Keratinocyte (primary cell): ENCODE data around the gene MEIS2. TPM values are rescaled to one million over a fixed set of nuclear protein-coding genes. Genes with fewer than 3 reads are reported as not detected.

Experiments
- DNase-seq: peaks from one replicate; pipeline ENCODE4 v3.0.0-alpha.2; 2011; ENCODE audit warnings: low read depth, missing footprints, low spot score
- FAIRE-seq: peaks from 2 replicates; lab custom pipeline; 2011; peaks lifted over from hg19 to GRCh38; lab: Jason Lieb, UNC
- H2AFZ ChIP-seq: 2 replicates; pipeline ENCODE4 v1.6.0; 2012; ENCODE audit warnings: low read length, control low read depth, inconsistent platforms; ENCODE audit not compliant: control insufficient read depth
- H3K27ac ChIP-seq: 2 replicates; pipeline ENCODE4 v1.5.1; 2011; ENCODE audit warnings: low read length; ENCODE audit not compliant: control insufficient read depth, insufficient read depth
- H3K27me3 ChIP-seq: 3 replicates; pipeline ENCODE4 v1.6.0; 2011; ENCODE audit warnings: low read length; ENCODE audit not compliant: control insufficient read depth, insufficient read depth; ENCODE audit errors: extremely low read depth
- H3K36me3 ChIP-seq, 2 experiments: 2 replicates in 1 of 2; 3 replicates in 1 of 2; pipeline ENCODE4 v1.5.1; 2011; ENCODE audit warnings: low read length in 2 of 2, mild to moderate bottlenecking in 1 of 2; ENCODE audit not compliant: control insufficient read depth in 2 of 2, insufficient read depth in 2 of 2; ENCODE audit errors: extremely low read depth in 1 of 2
- H3K4me1 ChIP-seq: 3 replicates; pipeline ENCODE4 v1.5.1; 2011; ENCODE audit warnings: low read length; ENCODE audit not compliant: control insufficient read depth, insufficient read depth; ENCODE audit errors: extremely low read depth
- H3K4me2 ChIP-seq: 3 replicates; pipeline ENCODE4 v1.6.0; 2011; ENCODE audit warnings: low read depth, low read length; ENCODE audit not compliant: control insufficient read depth, insufficient read depth; ENCODE audit errors: extremely low read depth
- H3K4me3 ChIP-seq, 3 experiments: fragments of 200-600 bp in 1 of 3; sonication (generic) in 1 of 3; 2 replicates in 2 of 3; 3 replicates in 1 of 3; pipeline ENCODE4 v1.5.1; 2011 to 2016; ENCODE audit warnings: low read length in 3 of 3, mild to moderate bottlenecking in 3 of 3, control low read depth in 2 of 3, inconsistent platforms in 1 of 3, low read depth in 1 of 3, mixed read lengths in 1 of 3, mixed run types in 1 of 3, moderate library complexity in 1 of 3; ENCODE audit not compliant: control insufficient read depth in 2 of 3, insufficient read depth in 2 of 3; ENCODE audit errors: extremely low read depth in 1 of 3
- H3K79me2 ChIP-seq: 2 replicates; pipeline ENCODE4 v1.6.0; 2012; ENCODE audit warnings: low read length; ENCODE audit not compliant: control insufficient read depth, insufficient read depth
- H3K9ac ChIP-seq: 3 replicates; pipeline ENCODE4 v1.6.0; 2011; ENCODE audit warnings: low read length; ENCODE audit not compliant: control insufficient read depth, insufficient read depth; ENCODE audit errors: extremely low read depth
- H3K9me1 ChIP-seq: 3 replicates; pipeline ENCODE4 v1.6.0; 2011; ENCODE audit warnings: low read length; ENCODE audit not compliant: control insufficient read depth, insufficient read depth; ENCODE audit errors: extremely low read depth
- H3K9me3 ChIP-seq: 2 replicates; pipeline ENCODE4 v1.5.1; 2012; ENCODE audit warnings: low read depth, low read length; ENCODE audit not compliant: control insufficient read depth
- H4K20me1 ChIP-seq: 3 replicates; pipeline ENCODE4 v1.6.0; 2011; ENCODE audit warnings: low read length; ENCODE audit not compliant: control insufficient read depth, insufficient read depth; ENCODE audit errors: extremely low read depth
- EZH2 ChIP-seq: IDR thresholded peaks from one replicate; pipeline ENCODE4 v1.6.1; 2012; ENCODE audit warnings: inconsistent platforms, mild to moderate bottlenecking, low read length, moderate library complexity
- dilution Hi-C: fragments of 300-500 bp; cut with MboI; formaldehyde crosslinking; loops from one replicate; pipeline ENCODE4 v1.7.0; 2020; ENCODE audit warnings: low sequenced_read_pairs; ENCODE audit not compliant: extremely low pct_ligation_motif_present
- polyA plus RNA-seq, 5 experiments: library from polyadenylated mRNA; depleted of rRNA in 3 of 5; stranded (reverse) in 3 of 5; stranded (forward) in 1 of 5; unstranded in 1 of 5; fragments of >200 nt; gene quantifications; 1 replicate in 1 of 5; 2 replicates in 3 of 5; 3 replicates in 1 of 5; pipeline versions ENCODE4 v1.2.1 to v1.2.3, GENCODE V29; 2011 to 2012; ENCODE audit warnings: missing spikeins in 2 of 5, low read depth in 1 of 5, low replicate concordance in 1 of 5
- TF ChIP-seq, protein P1 (sequence below), 3 experiments: IDR thresholded peaks in 1 of 3; conservative IDR thresholded peaks in 1 of 3; optimal IDR thresholded peaks in 1 of 3; 2 replicates in 2 of 3; 3 replicates in 1 of 3; pipeline versions ENCODE3 to v1.5.1; 2011; ENCODE audit warnings: low read length in 3 of 3, mild to moderate bottlenecking in 3 of 3, moderate library complexity in 2 of 3, control low read depth in 1 of 3, inconsistent platforms in 1 of 3; ENCODE audit not compliant: insufficient read depth in 2 of 3; ENCODE audit errors: extremely low read depth in 1 of 3

MEIS2 gene
- polyA plus RNA-seq, 1 donor (not counting 4 experiments of a cell fraction or from before 2014, with no cell fraction given): 11.4 TPM

DNA sequence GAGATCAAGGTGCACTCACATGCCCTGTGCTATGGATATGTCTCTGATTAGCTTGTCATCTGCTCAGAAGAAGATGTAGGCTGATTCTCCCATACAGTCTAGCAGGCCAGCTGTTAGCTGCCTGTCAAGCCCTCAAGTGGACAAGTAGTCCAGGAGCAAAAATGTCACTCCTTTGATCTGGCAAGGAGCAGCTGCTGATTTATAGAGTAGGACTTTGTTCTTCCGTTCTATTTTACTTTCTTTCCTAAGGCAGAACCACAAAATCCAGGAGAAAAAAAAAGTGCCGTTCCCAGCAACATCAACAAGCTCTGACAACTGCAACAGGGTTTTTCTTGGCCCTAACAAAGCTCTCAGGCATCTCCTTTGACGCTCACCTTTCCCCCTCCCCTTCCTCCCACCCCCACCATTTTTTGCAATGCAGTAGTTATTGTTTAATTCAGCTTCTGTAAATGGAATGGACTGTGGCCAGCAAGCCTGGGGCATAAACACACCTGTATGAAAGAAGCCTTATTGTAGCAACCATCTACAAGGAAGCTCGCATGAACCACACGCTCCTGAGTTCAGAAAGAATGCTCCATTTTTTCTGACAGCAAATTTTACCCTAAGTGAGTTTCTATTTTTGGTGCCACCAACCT is 196.3 kb downstream of the MEIS2 start:
- dilution Hi-C loops: no loop called here
- Histone ChIP-seq H2AFZ (peak overlapping the region; percentile 29), H3K79me2 (no peaks in the 10 kb centered on the region), H4K20me1 (no peaks in the 10 kb centered on the region), H3K4me3 (peak overlapping the region in 2 of 3 experiments; percentile 8 to 39), H3K27ac (peak overlapping the region; percentile 37), H3K27me3 (no peaks in the 10 kb centered on the region), H3K9ac (peak overlapping the region; percentile 35), H3K9me3 (no peaks in the 10 kb centered on the region), H3K4me1 (peaks cover 17% of the 10 kb centered on the region), H3K36me3 (no peaks in the 10 kb centered on the region), H3K9me1 (no peaks in the 10 kb centered on the region), H3K4me2 (peak overlapping the region; percentile 71)
- DNase-seq (peak; percentile 21), FAIRE-seq (peak; percentile 74)
- no peak for TF ChIP-seq EZH2
- TF ChIP-seq, protein P1, sequence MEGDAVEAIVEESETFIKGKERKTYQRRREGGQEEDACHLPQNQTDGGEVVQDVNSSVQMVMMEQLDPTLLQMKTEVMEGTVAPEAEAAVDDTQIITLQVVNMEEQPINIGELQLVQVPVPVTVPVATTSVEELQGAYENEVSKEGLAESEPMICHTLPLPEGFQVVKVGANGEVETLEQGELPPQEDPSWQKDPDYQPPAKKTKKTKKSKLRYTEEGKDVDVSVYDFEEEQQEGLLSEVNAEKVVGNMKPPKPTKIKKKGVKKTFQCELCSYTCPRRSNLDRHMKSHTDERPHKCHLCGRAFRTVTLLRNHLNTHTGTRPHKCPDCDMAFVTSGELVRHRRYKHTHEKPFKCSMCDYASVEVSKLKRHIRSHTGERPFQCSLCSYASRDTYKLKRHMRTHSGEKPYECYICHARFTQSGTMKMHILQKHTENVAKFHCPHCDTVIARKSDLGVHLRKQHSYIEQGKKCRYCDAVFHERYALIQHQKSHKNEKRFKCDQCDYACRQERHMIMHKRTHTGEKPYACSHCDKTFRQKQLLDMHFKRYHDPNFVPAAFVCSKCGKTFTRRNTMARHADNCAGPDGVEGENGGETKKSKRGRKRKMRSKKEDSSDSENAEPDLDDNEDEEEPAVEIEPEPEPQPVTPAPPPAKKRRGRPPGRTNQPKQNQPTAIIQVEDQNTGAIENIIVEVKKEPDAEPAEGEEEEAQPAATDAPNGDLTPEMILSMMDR (optimal IDR thresholded peaks at IDR 0.05 in 1 of 3, IDR thresholded peaks at IDR 0.05 in 1 of 3, conservative IDR thresholded peaks at IDR 0.05 in 1 of 3; ENCODE audit: extremely low read depth in 1 of 3, insufficient read depth in 2 of 3, low read length in 3 of 3): no peak

DNA sequence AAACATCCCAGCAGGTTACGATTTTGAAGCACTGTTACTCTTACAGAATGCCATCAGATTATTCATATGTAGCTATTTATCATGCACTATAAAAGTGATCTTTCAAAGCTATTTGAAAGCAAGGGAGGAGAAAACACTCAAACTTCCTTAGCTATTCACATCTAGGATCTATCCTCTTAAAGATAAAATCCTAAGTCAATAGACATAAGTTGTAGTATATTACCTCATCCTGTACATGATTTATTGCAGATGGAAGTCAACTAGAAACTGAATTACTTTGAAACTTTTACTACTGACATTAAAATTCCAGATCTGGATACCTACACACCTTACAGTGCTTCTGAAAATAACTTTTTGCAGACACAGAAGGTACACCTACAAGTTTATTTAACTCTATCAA is 197.2 kb downstream of the MEIS2 start:
- no peaks in the 10 kb centered on the region for H3K79me2 ChIP-seq
- FAIRE-seq: no peak
- H3K4me1 ChIP-seq: peaks cover 17% of the 10 kb centered on the region
- no peak overlapping the region for H3K4me3 ChIP-seq
- H3K9me3 ChIP-seq: no peaks in the 10 kb centered on the region
- H4K20me1 ChIP-seq: no peaks in the 10 kb centered on the region
- dilution Hi-C loops: no loop called here
- no peak overlapping the region for H3K4me2 ChIP-seq
- DNase-seq: no peak
- TF ChIP-seq EZH2: no peak
- H3K27me3 ChIP-seq: no peaks in the 10 kb centered on the region
- H3K36me3 ChIP-seq: no peaks in the 10 kb centered on the region
- no peak overlapping the region for H3K27ac ChIP-seq
- no peaks in the 10 kb centered on the region for H3K9me1 ChIP-seq
- H2AFZ ChIP-seq: no peak overlapping the region
- H3K9ac ChIP-seq: no peak overlapping the region

DNA sequence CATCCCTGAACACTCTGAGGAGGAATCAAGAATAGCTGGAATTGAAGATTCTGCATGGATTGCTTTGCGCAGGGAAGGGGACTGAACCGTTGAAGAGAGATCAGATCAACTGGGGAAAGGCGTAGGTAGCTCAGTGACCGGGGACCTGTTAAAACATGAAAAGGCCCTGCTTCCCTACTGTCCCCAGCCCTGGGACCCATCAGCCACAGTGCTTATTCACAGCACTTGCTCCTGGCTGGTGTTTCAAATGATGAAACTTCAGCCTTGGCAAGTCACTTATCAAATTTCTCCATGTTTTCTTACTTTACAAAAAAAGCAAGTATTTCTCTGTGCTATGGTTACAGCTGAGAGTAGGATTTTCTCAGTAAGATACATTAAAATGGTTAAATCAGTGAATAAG is 199.3 kb downstream of the MEIS2 start:
- Histone ChIP-seq H3K4me1 (peaks cover 17% of the 10 kb centered on the region), H3K9ac (no peak overlapping the region), H3K79me2 (no peaks in the 10 kb centered on the region), H2AFZ (no peak overlapping the region), H3K4me3 (no peak overlapping the region), H3K36me3 (no peaks in the 10 kb centered on the region), H3K27me3 (no peaks in the 10 kb centered on the region), H3K9me3 (no peaks in the 10 kb centered on the region), H4K20me1 (no peaks in the 10 kb centered on the region), H3K27ac (no peak overlapping the region), H3K9me1 (no peaks in the 10 kb centered on the region), H3K4me2 (no peak overlapping the region)
- TF ChIP-seq EZH2: no peak
- TF ChIP-seq, protein P1 (optimal IDR thresholded peaks at IDR 0.05 in 1 of 3, IDR thresholded peaks at IDR 0.05 in 1 of 3, conservative IDR thresholded peaks at IDR 0.05 in 1 of 3; ENCODE audit: extremely low read depth in 1 of 3, insufficient read depth in 2 of 3, low read length in 3 of 3): no peak
- DNase-seq: no peak
- no peak for FAIRE-seq
- dilution Hi-C loops: no loop called here
